Measurements from ENCODE around the gene PKIG. TPM values are rescaled to one million over a fixed set of nuclear protein-coding genes. Genes with fewer than 3 reads are reported as not detected.
"Not testable (repeated sequence)": the region's sequence is repeated elsewhere in the genome, so short reads cannot be mapped to it uniquely, and the experiment has no call there.

PKIG gene
- 71.3 TPM for polyA plus RNA-seq (2013, experiment 1 of 2; ENCODE audit: insufficient read length)
- 69.8 TPM for polyA plus RNA-seq (2013, experiment 2 of 2; ENCODE audit: insufficient read length)

- peak; percentile 80 for DNase-seq
Observed at GRCh38 chr20:44582311-44583025, at the start of gene PKIG. Gene PKIG, plus strand, starts transcription at chr20:44582579. Its CDS starts 31,978 bp downstream, at chr20:44614557.

DNA sequence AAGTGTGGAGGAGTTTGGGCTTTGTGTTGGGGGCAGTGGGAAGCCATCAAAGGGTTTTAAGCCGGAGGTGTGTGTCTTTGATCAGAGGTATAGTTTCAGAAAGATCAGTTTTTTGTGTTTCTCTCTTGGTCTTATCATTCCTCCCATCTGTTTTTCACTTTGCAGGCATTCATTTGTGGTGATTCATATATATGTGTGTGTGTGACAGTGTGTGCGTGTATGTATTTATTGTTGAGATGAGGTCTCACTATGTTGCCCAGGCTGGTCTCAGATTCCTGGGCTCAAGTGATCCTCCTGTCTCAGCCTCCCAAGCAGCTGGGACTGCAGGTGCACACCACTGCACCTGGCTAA, 49.4 kb upstream of the PKIG start:
- DNase-seq, result peak; percentile 71

- DNase-seq, result no peak
Observed at GRCh38 chr20:44533928-44534327, 48.5 kb upstream of the PKIG start.

DNA sequence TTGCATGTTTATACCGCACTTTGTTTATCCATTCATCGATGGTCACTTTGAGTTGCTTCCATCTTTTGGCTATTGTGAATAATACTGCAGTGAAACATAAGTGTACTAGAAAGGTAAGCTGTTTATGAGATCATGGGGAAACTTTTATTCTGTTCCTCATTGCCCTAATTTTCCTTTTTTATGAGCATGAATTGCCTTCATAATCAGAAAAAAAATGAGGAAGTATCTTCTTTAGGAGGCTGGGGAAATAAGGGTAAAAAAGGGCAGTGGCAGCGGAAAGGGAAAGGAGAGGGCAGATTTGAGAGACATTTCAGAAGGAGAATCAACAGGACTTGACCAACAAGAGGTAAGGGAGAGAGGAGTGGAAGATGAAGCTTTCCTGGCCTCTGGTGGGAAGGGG, 46.2 kb upstream of the PKIG start:
- no peak for DNase-seq

GRCh38 chr20:44537993-44538392, 44.4 kb upstream of the PKIG start:
- DNase-seq, result no peak

GRCh38 chr20:44540834-44541233, 41.5 kb upstream of the PKIG start:
- DNase-seq, result peak; percentile 70

GRCh38 chr20:44541992-44542391, 40.4 kb upstream of the PKIG start:
- no peak for DNase-seq

DNA sequence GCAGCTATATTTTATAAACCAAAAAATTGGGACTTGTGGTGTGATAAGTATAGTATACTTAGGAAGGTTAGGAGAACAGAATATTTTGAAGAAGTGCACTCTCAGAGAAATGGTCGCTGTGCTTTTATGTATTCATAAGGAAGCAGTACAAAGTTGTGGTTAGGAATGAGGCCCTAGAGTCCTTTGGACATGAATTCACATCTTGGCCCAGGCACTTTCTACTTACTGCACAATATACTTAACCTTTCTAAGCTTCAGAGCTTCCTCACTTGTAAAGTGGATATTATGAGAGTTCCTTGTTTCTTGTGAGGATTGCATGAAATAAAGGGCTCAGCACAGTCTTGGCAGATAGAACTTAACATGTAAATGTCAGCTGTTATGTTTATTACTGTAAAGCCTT, 39.5 kb upstream of the PKIG start:
- DNase-seq, result no peak

DNA sequence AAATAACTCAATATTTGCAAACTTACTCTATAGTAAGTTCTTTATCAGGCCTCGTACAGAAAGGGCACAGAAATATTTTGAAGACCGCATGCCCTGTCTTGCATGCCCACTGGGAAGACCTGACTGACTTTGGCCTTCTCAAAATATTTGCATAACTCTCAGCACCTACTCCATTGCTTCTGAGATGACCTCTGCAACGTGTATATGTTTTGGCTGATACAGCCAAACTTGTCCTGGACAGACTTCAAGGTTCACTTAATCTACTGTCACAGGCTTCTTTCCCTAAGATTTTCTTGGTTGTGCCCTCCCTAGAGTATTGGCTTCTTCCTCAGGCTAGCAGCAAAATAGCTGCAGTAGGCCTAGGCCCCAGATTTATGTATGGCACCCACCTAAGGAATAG, 39.0 kb upstream of the PKIG start:
- no peak for DNase-seq

DNA sequence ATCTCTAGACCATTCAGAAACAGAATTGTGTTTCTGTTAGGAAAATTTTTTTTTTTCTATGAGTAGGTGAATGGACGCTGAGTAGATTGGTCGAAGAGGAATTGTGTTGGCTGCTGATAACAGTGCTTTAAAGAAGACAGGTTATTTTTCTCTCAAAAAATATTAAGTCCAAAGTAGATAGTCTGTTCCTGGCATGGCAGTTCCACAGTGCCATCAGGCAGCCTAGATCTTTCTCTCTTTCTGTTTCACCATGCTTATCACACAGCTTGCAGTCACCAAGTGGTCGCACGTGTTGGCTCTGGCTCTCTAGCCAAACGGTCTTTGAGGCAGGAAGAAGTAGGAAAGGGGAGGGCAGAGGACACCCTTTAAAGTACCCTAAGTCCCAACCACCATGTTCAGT, 38.1 kb upstream of the PKIG start:
- no peak for DNase-seq

GRCh38 chr20:44547419-44547818, 35.0 kb upstream of the PKIG start:
- DNase-seq, result no peak

DNA sequence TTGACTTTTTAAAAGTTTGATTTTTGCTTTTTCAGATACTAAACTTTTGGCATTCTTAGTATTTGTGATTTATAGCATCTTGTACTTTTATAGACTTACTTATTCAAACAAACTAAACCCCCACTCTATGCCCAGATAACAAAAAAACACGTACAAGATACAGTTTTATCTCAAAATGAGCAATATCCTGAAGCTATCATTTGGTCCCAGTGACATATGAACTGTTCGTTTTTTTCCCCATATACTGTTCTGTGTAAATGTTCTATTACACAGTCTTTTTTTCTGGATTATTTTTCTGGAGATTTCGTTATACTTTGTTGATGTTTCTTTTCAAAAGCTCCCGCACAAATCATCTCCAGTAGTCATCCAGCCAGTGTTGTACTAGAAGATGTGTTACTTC, 33.3 kb upstream of the PKIG start:
- DNase-seq, result no peak

- DNase-seq, result no peak
Observed at GRCh38 chr20:44552050-44552449, 30.3 kb upstream of the PKIG start.

GRCh38 chr20:44552568-44552949, 29.8 kb upstream of the PKIG start:
- no peak for DNase-seq

DNA sequence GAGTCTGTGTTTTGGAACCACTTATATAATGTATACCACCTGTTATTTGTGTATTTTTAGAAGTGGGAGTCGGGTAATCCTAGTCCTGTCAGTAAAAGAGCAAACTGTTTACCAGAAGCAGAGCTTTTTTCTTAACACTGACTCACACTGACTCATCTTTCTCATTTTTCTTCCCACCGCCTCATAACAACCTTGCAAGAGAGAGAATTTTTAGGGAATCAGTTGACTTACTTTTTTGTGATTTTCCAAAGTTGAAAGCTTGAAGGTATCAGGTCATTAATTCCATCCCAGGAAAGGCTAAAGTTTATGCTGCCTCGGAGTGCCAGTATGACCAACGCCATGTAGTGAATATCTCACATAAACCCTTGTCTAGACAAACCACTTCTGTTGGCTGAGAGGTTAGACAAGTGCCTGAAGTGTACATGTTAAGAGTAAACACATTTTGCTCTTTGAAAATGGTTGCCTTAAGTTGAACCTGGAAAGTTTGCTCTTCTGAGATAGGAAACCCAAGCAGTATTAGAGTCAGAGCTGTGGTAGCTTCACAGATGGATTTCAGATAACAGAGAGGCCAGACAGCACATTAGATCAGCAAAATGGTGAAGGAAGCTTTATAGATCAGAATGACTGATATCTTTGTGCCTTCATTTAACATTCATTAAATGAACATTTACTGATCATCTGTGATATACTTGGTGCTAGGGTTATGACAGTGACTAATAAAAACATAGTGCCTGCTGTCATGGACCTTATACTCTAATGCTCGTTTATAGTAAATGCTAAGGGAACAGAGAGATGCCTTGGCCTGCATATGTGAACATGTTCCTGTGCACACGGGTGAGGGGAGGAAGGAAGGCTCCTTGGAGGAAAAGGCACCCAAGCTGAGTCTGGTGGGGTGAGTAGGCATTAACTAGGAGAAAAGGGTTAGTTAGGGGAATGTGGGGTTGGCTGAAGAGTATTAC, 29.1 kb upstream of the PKIG start:
- DNase-seq, result peak; percentile 82

GRCh38 chr20:44559302-44559701, 23.1 kb upstream of the PKIG start:
- no peak for DNase-seq

DNA sequence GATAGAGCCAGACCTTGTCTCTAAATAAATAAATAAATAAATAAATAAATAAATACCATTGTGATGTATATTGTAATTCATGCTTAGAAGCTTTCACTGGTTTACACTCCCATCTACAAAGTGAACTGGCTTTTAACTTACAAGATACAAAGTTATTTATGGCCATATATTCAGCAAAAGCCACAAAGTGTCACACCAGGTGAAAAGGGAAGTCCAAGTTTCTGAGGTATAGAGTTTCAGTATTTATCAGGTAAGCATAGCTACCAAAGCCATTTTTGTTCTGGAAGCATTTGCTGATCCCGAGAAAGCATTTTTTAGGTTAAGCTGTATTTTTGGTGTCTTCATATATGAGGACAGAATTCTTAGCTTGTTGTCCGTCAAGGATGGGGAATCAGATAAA, 22.1 kb upstream of the PKIG start:
- no peak for DNase-seq

- DNase-seq, result not testable (repeated sequence)
Observed at GRCh38 chr20:44560818-44561217, 21.6 kb upstream of the PKIG start.

GRCh38 chr20:44561876-44562275, 20.5 kb upstream of the PKIG start:
- no peak for DNase-seq

- no peak for DNase-seq
Observed at GRCh38 chr20:44566018-44566417, 16.4 kb upstream of the PKIG start.

DNA sequence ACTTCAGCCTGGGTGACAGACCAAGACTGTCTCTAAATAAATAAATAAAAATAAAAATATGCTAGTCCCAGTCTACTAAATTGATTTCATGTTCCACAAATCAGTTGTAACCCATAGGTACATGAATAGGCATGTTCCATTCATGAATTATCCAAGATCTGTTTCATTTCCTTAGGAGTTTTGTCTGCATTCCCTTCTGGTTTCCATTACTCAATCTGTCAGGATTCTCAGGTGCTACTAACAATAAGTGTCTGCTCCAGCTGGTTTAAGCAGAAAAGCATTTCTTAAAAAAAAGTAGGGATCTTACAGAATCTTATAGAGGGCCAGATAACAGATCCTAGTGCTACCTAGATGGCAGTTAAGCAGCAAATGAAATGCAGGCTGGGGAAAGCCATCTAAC, 15.6 kb upstream of the PKIG start:
- DNase-seq, result no peak

- DNase-seq, result no peak
Observed at GRCh38 chr20:44570367-44570766, 12.0 kb upstream of the PKIG start.

DNA sequence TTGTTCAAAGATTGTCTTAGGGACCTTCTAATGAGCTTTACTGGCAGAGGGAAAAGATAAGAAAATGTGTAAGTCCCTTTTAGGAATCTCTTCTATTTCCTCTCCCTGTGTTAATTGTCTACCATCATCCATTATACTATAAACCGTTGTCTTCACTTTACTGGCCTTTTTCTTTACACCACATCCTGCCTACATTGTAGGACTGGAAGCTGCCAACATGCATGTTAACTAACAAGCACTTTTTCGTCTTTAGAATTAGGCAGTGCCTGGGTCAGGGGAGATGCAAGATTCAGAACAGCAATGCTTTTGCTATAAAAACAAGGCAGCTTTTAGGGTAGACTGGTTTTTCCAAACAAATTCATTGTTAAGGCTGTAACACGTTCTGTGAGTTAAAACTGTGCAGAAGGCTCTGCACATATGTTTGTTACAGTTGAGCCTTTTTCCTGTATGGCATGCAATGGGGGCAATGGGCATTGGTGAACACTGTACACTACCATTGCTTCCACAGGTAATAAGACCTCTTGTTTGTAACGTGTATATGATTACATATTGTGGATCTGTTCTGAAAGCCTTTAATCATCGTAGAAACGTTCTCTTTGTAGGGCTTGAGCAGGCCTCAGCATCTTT, 10.9 kb upstream of the PKIG start:
- DNase-seq, result no peak

Measured in fibroblast of skin of back (primary cell).